ENCODE data around the gene PTGIR. TPM values are rescaled to one million over a fixed set of nuclear protein-coding genes. Genes with fewer than 3 reads are reported as not detected.
"Not testable (repeated sequence)": the region's sequence is repeated elsewhere in the genome, so short reads cannot be mapped to it uniquely, and the experiment has no call there.

The PTGIR gene
- total RNA-seq, 1 donor: 2.5 TPM

GRCh38 chr19:46629546-46630025 lies 4.7 kb upstream of the PTGIR start:
- no peaks in the 10 kb centered on the region for H4K20me1 ChIP-seq (ENCODE audit: insufficient read depth, low read length)
- peaks cover 36% of the 10 kb centered on the region for H3K4me1 ChIP-seq (ENCODE audit: insufficient read depth, low read length)
- no peak overlapping the region for H2AFZ ChIP-seq (ENCODE audit: low read length)
- H3K27me3 ChIP-seq (ENCODE audit: insufficient read depth, low read length): peaks cover 1% of the 10 kb centered on the region
- no peak overlapping the region for H3K27ac ChIP-seq (ENCODE audit: low read depth, low read length)
- no peaks in the 10 kb centered on the region for H3K9me3 ChIP-seq (ENCODE audit: low read depth, low read length)
- no peak for TF ChIP-seq CTCF (IDR thresholded peaks at IDR 0.05; ENCODE audit: extremely low read depth, low read depth, low read length)
- no peak overlapping the region for H3K4me2 ChIP-seq (ENCODE audit: insufficient read depth, low read length)
- H3K36me3 ChIP-seq (ENCODE audit: insufficient read depth, low read length): no peaks in the 10 kb centered on the region
- H3K4me3 ChIP-seq (ENCODE audit: insufficient read depth, low read length): no peak overlapping the region
- DNase-seq (ENCODE audit: insufficient read length, low spot score, missing footprints): no peak
- no peaks in the 10 kb centered on the region for H3K79me2 ChIP-seq (ENCODE audit: insufficient read depth, low read length)

GRCh38 chr19:46628970-46629369 lies 4.1 kb upstream of the PTGIR start:
- DNase-seq (ENCODE audit: insufficient read length, low spot score, missing footprints); H2AFZ ChIP-seq (ENCODE audit: low read length); H3K27me3 ChIP-seq (ENCODE audit: insufficient read depth, low read length); H3K36me3 ChIP-seq (ENCODE audit: insufficient read depth, low read length); H3K4me3 ChIP-seq (ENCODE audit: insufficient read depth, low read length); H3K9me3 ChIP-seq (ENCODE audit: low read depth, low read length); H3K79me2 ChIP-seq (ENCODE audit: insufficient read depth, low read length); H3K4me2 ChIP-seq (ENCODE audit: insufficient read depth, low read length); H3K27ac ChIP-seq (ENCODE audit: low read depth, low read length); H4K20me1 ChIP-seq (ENCODE audit: insufficient read depth, low read length): not testable (repeated sequence)
- H3K4me1 ChIP-seq (ENCODE audit: insufficient read depth, low read length): peaks cover 39% of the 10 kb centered on the region

- Histone ChIP-seq H3K36me3 (ENCODE audit: insufficient read depth, low read length) (no peaks in the 10 kb centered on the region), H3K79me2 (ENCODE audit: insufficient read depth, low read length) (peaks cover 16% of the 10 kb centered on the region), H3K4me2 (ENCODE audit: insufficient read depth, low read length) (no peak overlapping the region), H3K9me3 (ENCODE audit: low read depth, low read length) (no peaks in the 10 kb centered on the region), H4K20me1 (ENCODE audit: insufficient read depth, low read length) (no peaks in the 10 kb centered on the region), H3K4me1 (ENCODE audit: insufficient read depth, low read length) (peaks cover 36% of the 10 kb centered on the region), H3K4me3 (ENCODE audit: insufficient read depth, low read length) (no peak overlapping the region), H3K27ac (ENCODE audit: low read depth, low read length) (no peak overlapping the region), H3K27me3 (ENCODE audit: insufficient read depth, low read length) (no peaks in the 10 kb centered on the region), H2AFZ (ENCODE audit: low read length) (no peak overlapping the region)
- no peak for TF ChIP-seq CTCF (IDR thresholded peaks at IDR 0.05; ENCODE audit: extremely low read depth, low read depth, low read length)
- DNase-seq (ENCODE audit: insufficient read length, low spot score, missing footprints): peak; percentile 71
Observed at GRCh38 chr19:46626446-46626845, 1.6 kb upstream of the PTGIR start.

DNA sequence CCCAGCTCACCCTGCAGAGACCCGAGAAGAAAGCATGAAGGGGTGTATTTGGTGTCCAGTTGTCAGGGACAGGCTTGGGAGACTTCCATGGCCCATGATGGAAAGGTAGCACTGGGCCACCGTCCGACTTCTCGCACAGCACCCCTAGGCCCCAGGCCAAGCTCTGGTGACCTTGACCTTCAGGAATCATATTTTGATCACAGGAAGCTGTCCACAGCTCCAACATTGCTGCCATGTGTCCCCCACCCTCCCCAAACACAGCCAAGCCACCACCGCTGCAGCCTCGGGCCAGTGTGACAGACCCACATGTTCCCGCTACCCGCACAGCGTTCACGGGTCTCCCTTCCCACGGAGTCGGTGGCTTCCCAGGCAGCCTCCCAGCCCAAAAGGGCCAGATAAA lies 842 bp upstream of the PTGIR start:
- Histone ChIP-seq H3K27ac (ENCODE audit: low read depth, low read length) (peak overlapping the region; percentile 82), H3K36me3 (ENCODE audit: insufficient read depth, low read length) (no peaks in the 10 kb centered on the region), H3K4me2 (ENCODE audit: insufficient read depth, low read length) (peak overlapping the region; percentile 87), H3K4me3 (ENCODE audit: insufficient read depth, low read length) (no peak overlapping the region), H3K4me1 (ENCODE audit: insufficient read depth, low read length) (peaks cover 38% of the 10 kb centered on the region), H3K9me3 (ENCODE audit: low read depth, low read length) (no peaks in the 10 kb centered on the region), H4K20me1 (ENCODE audit: insufficient read depth, low read length) (no peaks in the 10 kb centered on the region), H3K27me3 (ENCODE audit: insufficient read depth, low read length) (no peaks in the 10 kb centered on the region), H3K79me2 (ENCODE audit: insufficient read depth, low read length) (peaks cover 16% of the 10 kb centered on the region), H2AFZ (ENCODE audit: low read length) (no peak overlapping the region)
- DNase-seq (ENCODE audit: insufficient read length, low spot score, missing footprints): peak; percentile 48
- TF ChIP-seq CTCF (IDR thresholded peaks at IDR 0.05; ENCODE audit: extremely low read depth, low read depth, low read length): no peak

Data from osteoblast (primary cell).